ENCODE measurements around the gene EBP.

DNA sequence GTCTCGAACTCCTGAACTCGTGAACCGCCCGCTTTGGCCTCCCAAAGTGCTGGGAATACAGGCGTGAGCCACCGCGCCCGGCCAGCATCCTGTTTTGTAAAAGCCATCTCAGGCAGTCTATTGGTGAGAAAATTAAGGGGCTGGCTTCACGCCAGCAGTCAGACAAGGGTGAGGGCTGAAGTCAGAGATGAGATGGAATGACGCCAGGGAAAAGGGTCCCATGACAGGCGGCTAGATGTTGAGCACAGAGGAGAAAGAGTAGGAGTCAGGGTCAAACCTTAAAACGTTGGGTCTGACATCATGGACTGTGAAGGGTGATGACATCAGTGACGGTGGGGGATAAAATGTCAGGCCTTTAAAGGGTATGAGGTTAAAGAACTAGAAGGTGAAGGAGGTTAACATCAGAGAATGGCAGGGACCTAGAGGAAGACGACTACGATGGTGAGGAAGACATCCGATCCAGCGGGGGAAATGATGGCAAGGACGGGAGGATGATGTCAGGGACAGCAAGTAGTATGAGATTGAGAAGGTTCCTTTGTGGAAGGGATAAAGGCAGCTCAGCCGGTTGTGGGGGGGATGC is 52.2 kb downstream of the EBP start:
- TF ChIP-seq, protein P1, sequence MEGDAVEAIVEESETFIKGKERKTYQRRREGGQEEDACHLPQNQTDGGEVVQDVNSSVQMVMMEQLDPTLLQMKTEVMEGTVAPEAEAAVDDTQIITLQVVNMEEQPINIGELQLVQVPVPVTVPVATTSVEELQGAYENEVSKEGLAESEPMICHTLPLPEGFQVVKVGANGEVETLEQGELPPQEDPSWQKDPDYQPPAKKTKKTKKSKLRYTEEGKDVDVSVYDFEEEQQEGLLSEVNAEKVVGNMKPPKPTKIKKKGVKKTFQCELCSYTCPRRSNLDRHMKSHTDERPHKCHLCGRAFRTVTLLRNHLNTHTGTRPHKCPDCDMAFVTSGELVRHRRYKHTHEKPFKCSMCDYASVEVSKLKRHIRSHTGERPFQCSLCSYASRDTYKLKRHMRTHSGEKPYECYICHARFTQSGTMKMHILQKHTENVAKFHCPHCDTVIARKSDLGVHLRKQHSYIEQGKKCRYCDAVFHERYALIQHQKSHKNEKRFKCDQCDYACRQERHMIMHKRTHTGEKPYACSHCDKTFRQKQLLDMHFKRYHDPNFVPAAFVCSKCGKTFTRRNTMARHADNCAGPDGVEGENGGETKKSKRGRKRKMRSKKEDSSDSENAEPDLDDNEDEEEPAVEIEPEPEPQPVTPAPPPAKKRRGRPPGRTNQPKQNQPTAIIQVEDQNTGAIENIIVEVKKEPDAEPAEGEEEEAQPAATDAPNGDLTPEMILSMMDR (IDR thresholded peaks at IDR 0.05 in 8 of 11, conservative IDR thresholded peaks at IDR 0.05 in 3 of 11), result no peak
- TF ChIP-seq POLR2A (IDR thresholded peaks at IDR 0.05), result no peak

Measured in spleen (tissue), 7 donors.